ENCODE data around the gene AEBP1.

AEBP1 gene

DNA sequence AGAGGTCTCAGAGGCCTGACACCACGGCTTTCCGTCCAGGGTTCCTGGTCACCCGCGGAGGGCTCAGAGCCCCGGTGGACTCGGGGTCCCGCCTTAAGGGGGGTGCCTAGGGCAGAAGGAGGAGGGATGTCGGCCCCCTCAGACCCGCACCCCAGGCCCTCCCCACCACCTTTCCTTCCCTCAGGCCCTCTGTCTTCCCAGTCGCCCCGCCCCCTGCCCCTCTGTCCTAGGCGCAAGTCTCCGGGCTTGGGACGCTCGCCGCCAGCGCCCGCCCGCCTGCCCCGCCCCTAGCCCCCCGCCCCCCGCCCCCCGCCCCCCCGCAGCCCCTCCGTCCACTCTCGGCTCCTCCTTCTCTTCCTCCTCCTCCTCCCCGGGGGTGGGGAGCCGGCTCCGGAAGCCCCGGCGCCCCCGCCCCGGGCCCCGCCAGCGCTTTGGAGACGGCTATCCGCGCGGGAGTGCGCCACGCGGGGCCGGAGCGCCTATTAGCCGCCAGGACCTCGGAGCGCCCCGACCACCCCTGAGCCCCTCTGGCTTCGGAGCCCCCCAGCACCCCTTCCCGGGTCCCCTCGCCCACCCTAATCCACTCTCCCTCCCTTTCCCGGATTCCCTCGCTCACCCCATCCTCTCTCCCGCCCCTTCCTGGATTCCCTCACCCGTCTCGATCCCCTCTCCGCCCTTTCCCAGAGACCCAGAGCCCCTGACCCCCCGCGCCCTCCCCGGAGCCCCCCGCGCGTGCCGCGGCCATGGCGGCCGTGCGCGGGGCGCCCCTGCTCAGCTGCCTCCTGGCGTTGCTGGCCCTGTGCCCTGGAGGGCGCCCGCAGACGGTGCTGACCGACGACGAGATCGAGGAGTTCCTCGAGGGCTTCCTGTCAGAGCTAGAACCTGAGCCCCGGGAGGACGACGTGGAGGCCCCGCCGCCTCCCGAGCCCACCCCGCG, at the start of gene AEBP1:
Gene AEBP1 (plus strand): TSS at position 423 of the 937 bp plus-strand sequence. CDS start 321 bp downstream, at position 744.
- no peak for DNase-seq (ENCODE audit: low read depth in 2 of 2)

DNA sequence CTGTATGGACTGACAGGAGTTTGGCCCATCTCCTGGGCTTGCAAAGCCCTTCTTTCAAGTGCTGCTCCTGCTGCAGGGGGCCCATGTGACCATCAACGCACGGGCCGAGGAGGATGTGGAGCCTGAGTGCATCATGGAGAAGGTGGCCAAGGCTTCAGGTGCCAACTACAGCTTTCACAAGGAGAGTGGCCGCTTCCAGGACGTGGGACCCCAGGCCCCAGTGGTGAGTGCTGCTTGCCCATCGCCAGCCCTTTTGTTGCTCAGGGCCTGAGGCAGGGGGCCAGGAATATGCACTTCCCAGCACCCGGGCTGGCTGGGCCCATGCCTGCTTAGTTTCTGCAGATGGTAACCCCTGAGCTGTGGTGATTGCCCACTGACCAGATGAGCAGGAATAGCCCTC, 47.5 kb upstream of the AEBP1 start:
- DNase-seq (ENCODE audit: low read depth in 2 of 2), result no peak

DNA sequence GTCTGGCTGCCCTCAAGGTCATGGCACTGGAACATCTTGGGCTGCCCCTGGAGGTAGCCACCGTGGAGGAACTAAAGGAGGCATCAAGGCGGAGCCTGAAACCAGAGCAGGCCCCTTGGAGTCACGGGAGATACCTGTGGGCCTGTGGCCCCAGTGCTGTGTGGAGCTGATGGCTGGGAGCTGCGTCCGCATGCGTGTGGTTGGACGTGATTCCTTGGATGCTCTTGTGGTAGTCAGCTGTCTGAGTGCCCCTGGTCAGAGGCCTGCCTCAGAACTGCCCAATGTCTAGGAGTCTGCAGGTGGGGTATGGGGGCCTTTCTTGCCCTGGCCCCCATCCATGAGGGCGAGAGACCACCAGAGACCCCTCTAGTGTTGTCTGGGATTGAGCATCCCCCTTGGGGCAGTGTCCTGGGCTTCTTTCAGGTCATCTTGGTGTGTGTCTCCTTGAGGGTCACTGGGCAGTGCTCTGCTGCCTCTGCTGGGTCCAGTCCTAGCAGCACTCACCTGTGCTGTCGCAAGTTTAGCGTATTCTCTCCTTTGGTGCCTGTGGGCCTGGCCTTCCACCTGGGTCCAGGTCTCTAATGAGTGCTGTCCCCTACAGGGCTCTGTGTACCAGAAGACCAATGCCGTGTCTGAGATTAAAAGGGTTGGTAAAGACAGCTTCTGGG, 46.8 kb upstream of the AEBP1 start:
- DNase-seq (ENCODE audit: low read depth in 2 of 2), result no peak

DNA sequence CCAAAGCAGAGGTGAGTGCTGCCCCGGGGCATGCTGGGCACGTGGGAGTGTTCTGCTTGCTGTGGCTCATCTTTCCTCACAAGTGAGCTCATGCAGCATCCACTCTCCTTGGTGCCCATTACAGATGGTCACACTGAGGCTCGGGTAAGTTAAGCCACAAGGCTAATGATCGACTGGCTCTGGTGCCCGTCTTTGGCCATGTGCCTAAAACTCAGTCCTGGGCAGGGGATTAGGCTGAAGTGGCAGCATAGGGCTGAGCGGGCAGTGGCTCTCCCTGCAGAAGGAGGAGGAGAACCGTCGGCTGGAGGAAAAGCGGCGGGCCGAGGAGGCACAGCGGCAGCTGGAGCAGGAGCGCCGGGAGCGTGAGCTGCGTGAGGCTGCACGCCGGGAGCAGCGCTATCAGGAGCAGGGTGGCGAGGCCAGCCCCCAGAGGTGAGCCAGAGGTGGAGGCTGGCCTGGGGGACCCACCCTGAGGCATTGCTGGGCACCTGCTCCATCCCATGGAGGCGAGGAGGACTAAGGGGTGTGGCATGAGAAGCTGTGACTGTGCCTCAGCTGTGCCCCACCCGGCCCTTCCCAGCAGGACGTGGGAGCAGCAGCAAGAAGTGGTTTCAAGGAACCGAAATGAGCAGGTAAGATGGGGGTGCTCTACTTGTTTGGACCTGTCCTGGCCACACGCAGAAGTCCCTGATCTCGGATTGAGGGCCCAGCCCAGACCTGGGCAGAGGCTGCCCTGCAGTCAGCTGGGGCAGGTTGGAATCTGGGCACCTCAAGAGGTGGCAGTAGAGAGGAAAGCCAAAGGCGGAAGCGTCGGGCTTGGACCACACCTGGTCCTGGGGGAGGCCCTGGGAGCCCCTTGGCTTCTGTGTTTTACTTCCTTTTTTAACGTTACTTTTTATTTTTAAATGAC, 46.0 kb upstream of the AEBP1 start:
- DNase-seq (ENCODE audit: low read depth in 2 of 2), result no peak

DNA sequence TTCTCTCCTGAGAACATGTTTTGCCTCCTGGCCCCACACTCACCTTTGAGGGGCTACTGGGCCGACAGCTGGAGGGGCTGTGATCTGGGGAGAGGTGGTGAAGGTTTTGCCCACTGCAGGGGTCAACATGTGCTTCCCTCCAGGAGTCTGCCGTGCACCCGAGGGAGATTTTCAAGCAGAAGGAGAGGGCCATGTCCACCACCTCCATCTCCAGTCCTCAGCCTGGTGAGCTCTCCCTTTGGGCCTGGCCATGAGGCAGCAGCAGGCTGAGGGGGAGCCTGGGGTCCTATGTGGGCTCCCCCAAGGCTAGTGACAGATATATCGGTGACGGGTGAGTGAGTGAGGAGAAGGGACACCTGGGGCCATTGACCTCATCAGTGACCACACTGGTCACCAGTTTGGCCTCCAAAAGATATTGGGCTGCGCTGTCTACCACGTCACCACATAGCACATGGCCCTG, 45.4 kb upstream of the AEBP1 start:
- DNase-seq (ENCODE audit: low read depth in 2 of 2), result no peak

DNA sequence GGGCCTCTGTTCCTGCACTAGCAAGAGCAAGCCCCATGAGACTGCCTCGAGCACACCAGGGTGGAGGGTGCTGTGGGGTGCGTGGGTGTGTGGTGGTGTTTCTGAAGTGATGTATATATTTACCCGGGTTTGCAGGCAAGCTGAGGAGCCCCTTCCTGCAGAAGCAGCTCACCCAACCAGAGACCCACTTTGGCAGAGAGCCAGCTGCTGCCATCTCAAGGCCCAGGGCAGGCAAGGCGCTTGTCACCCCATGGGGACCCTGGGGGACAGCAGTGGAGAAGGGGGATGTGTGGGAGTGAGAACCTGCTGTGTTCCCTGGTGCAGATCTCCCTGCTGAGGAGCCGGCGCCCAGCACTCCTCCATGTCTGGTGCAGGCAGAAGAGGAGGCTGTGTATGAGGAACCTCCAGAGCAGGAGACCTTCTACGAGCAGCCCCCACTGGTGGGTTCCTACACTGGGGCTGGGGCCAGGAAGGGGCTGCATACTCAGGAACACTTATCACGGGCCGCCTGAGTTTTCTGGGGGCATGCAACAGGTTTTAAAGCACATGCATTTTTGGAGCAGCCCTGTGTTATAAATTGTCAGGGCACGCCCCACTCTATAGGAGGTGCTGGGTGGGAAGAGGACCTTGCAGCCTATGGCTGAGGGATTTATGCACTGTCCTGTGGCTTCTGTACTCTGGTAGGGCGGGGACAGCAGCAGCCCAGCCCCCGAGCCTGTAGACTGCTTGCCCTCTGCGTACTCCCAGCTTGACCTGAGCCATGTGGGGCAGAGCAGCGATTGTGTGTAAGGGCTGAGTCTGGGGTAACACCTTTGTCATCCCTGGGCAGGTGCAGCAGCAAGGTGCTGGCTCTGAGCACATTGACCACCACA, 44.7 kb upstream of the AEBP1 start:
- no peak for DNase-seq (ENCODE audit: low read depth in 2 of 2)

DNA sequence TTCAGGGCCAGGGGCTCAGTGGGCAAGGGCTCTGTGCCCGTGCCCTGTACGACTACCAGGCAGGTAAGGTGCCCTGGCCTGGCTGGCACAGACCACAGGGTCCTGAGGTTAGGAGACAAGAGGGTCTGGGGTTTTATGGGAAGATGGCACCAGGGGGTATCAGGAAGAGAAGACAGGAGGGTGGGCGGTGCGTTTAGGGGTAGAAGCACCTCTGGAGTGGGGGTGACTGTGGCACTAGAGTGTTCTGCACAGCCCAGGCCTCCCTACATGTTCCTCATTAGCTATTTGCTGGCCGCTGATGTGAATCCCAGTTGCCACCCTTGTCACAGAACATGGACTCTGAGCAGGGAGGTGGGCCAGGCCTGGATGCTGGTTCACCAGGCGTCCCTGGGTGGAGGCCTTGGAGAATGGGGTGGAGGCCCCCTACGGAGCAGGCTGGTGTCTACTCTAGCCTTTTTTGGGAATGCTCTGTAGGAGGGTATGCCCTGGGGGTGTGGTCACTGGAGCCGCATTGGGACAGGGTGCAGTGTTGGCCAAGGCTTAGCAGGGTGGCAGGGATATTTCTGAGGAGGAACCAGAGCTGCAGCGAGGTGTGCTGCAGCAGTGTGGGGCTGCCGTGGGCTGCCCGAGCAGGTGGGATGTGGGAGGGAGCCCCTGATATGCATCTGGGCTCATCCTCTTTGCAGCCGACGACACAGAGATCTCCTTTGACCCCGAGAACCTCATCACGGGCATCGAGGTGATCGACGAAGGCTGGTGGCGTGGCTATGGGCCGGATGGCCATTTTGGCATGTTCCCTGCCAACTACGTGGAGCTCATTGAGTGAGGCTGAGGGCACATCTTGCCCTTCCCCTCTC, 43.8 kb upstream of the AEBP1 start:
- no peak for DNase-seq (ENCODE audit: low read depth in 2 of 2)

DNA sequence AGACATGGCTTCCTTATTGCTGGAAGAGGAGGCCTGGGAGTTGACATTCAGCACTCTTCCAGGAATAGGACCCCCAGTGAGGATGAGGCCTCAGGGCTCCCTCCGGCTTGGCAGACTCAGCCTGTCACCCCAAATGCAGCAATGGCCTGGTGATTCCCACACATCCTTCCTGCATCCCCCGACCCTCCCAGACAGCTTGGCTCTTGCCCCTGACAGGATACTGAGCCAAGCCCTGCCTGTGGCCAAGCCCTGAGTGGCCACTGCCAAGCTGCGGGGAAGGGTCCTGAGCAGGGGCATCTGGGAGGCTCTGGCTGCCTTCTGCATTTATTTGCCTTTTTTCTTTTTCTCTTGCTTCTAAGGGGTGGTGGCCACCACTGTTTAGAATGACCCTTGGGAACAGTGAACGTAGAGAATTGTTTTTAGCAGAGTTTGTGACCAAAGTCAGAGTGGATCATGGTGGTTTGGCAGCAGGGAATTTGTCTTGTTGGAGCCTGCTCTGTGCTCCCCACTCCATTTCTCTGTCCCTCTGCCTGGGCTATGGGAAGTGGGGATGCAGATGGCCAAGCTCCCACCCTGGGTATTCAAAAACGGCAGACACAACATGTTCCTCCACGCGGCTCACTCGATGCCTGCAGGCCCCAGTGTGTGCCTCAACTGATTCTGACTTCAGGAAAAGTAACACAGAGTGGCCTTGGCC, 43.0 kb upstream of the AEBP1 start:
- DNase-seq (ENCODE audit: low read depth in 2 of 2), result no peak

DNA sequence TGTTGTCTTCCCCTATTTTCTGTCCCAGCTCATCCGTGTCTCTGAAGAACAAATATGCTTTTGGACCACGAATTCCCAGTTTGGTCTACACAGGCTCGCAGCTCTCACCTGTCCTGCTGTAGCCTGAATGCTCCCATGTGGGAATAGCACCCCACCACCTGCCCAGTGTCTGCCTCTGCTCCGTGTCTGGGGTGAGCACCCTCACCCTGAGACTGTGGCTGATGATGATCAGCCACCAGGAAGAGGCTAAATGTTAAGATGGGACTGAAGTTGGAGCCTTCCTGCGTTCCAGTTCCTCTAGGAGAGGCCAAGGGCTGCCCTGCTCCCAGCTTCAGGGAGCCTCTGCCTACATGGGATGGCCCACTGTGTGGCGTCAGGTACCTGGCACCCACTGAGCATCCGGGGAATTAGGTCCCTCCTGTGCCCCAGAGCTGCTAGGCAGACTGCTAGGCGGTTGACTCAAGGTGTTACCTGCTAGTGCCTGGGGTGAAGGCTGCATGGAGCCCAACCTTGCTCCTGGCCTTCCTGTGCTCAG, 42.4 kb upstream of the AEBP1 start:
- DNase-seq (ENCODE audit: low read depth in 2 of 2), result no peak

DNA sequence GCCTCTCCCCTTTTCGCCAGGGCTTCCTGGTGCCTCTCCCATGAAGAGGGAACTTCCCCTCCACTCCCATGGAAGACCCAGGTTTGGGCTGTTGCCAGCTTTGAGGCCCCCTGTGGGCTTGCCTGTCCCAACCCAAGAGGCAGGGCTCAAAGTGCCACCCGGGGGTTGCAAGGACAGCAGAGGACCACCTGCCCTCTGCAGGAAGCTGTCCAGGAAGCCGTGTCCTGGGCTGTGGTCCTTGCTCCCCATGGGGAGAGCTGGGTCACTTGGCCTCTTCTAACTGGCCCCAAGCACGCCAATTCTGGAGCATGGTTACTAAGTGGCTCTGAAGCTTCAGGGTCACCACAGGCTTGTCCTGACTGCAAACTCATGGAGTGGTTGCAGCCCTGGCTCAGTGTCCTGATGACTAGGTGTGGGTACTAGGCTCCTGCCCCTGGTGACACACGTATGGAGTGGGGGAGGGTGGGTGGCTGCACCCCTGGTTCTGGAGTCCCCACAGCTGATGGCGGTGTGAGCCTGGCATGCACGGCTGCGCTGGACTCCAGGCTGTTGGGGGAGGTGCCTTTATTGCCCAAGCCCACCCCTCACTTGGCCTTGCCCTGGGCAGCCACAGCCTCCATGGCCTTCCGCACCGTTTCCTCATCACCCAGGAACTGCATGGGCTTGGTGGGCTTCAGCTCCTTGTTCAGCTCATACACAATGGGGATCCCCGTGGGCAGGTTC, 41.8 kb upstream of the AEBP1 start:
- DNase-seq (ENCODE audit: low read depth in 2 of 2), result no peak

DNA sequence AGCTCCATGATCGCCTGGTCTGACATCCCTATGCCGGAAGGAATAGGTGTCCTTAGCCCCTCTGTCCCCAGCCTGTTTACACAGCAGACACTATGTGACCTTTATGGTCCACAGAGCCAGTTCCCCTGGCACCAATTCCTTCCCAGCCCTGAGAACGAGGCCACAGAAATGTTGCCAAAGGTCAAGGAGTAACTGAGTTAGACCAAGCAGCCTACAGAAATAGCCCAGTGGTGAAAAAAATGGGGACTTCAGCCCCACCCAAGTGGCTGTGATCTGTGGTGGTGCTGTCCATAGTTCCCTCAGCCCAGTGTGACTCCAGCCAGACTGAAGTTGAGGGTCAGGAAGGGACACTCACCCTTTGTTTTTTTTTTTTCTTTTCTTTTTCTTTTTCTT, 41.2 kb upstream of the AEBP1 start:
- no peak for DNase-seq (ENCODE audit: low read depth in 2 of 2)

DNA sequence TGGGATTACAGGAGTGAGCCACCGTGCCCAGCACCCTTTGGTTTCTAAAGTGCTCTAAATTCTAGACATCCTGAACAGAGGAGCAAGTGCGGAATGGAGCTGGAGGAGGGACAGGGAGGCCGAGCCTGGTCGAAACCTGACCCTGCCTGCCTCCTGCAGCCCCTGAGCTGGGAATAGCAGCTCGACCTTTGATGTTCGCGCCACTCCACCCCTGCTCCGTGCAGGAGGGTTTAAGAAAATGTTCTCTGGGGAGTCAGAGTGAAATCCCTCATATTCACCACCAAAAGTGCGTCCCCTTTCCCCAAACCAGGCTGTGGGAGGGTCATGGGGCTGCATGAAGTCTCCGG, 40.6 kb upstream of the AEBP1 start:
- DNase-seq (ENCODE audit: low read depth in 2 of 2), result no peak

DNA sequence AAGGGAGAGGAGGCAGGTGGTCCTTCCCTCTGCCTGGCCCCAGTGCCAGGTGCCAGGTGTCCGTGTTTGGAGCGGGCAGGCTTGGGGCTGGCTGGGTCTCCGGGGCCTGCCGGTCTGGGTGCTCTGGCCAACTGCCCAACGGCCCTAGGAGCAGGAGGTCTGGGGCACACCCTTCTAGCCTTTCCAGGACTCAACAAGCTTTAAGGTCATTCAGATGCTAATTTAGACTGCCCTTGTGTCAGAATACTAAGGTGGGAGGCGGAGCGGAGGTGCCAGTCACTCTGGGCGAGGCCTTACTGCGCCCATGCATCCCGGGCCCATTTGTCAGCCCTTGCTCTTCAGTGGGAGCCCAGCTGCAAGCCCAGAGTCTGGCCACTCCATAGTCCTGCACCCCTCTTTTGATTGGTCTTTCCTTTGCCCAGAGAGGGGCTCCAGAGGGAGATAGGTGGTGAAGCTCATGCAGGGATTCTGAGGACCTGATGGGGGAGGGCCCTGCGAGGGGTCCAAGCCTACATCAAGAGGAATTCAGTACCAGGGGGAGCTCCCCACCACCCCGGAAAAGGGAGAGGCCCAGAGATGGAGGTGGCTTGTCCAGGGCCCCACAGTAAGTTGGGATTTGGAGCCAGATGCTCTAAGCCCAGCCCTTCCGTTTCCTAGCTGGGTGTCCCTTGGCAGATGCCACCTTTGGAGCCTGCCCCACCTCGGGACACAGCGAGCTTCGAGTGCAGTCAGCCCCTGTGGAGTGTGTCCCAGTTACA, 40.1 kb upstream of the AEBP1 start:
- DNase-seq (ENCODE audit: low read depth in 2 of 2), result no peak

DNA sequence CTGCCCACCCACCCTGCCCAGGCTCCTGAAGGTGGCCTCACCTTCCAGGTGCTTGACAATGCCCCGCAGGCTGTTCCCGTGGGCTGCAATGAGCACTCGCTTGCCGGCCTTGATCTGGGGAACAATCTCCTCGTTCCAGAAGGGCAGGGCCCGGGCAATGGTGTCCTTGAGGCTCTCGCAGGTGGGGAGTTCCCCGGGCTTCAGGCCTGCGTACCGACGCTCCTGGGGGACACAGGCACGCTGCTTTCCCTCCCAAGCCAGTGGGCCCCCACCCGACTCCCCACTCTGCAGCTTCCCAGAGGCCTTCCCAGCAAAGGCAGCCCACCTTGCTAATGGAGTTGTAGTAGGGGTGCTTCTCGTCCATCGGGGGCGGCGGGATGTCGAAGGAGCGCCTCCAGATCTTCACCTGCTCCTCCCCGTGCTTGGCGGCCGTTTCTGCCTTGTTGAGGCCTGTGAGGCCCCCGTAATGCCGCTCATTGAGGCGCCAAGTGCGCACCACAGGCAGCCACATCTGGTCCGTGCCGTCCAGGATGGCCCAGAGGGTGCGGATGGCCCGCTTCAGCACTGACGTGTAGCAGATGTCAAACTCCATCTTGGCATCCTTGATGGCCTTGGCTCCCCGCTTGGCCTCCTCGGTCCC, 39.2 kb upstream of the AEBP1 start:
- DNase-seq (ENCODE audit: low read depth in 2 of 2), result no peak

DNA sequence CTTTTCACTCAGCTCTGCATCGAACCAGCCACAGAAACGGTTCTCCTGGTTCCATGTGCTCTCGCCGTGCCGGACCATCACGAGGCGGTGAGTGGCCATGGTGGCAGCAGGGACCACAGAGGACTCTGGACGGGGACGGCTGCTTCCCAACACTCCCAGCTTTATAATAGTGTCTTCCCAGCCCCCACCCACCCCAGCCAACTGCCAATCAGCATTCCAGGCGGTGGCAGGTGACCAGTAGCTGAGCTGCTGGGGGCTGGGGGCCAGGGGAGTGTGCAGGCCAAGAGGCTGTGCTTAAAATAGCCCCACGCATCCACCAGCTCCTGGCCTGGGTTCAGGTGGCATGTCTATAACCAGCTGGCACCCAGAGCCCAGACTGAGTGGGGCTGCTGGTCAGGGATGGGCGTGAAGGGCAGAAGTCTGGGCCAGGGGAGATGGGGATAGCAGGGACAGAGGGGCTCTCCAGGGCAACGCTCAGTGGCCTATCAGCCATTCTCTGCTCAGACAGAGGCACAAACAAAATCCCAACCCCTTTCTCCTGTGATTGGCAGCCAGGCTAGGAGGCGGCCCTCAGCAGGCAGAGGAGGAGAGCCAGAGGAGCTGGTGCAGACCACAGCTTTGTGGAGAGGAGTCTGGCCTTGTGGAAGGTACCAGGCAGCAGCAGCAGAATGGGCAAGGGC, 38.6 kb upstream of the AEBP1 start, which contains the start of gene PGAM2:
Gene PGAM2 (minus strand): TSS at position 137 of the 680 bp plus-strand sequence. CDS start 38 bp downstream, at position 99.
- DNase-seq (ENCODE audit: low read depth in 2 of 2), result no peak

DNA sequence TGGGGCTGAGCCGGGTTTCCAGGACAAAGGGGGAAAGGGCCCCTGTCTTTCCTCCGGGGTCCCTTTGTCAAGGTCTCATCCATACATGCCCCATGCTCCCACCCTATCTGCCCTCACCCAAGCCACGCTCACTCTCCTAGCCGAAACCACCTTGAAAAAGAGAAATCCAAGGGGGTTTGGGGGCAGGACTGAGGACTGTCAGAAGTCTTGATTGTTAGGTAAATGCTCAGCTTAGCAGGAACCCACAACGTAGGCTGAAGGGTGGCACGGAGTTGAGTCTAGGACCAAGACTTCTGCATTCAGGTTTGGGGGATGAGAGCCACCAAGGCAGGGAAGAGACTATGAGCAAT, 38.1 kb upstream of the AEBP1 start:
- no peak for DNase-seq (ENCODE audit: low read depth in 2 of 2)
